ENCODE data around the gene BMP6.

GRCh38 chr6:7726416-7727085 is 652 bp downstream of the BMP6 start:
- TF ChIP-seq CTCF (IDR thresholded peaks at IDR 0.05; ENCODE audit: borderline replicate concordance, extremely low read depth, low read length, poor library complexity, severe bottlenecking): no peak
- no peak for TF ChIP-seq EZH2 (IDR thresholded peaks at IDR 0.05; ENCODE audit: borderline replicate concordance, low read depth, low read length, severe bottlenecking)
